H1 (cell line): ENCODE data around the gene IFITM10. TPM values are rescaled to one million over a fixed set of nuclear protein-coding genes. Genes with fewer than 3 reads are reported as not detected.

Experiments
- CTCF ChIA-PET: fragments of 300-600 bp; sonication (Branson Sonifier 250); formaldehyde crosslinking; loops from one replicate; lab custom pipeline; 2021; ENCODE audit not compliant: partially characterized antibody; lab: Charles Lee
- POLR2A ChIA-PET: fragments of 300-600 bp; sonication (Branson Sonifier 250); formaldehyde crosslinking; loops from one replicate; lab custom pipeline; 2021; ENCODE audit warnings: inconsistent platforms; ENCODE audit not compliant: partially characterized antibody; lab: Charles Lee
- DNase-seq, 2 experiments: peaks; one replicate each; pipeline versions ENCODE4 v3.0.0 to v3.0.0-alpha.2; 2010 to 2022; ENCODE audit warnings: low spot score in 2 of 2, low read depth in 1 of 2, mixed read lengths in 1 of 2
- FAIRE-seq: peaks from 2 replicates; lab custom pipeline; 2011; peaks lifted over from hg19 to GRCh38; lab: Jason Lieb, UNC
- H2AFZ ChIP-seq: 2 replicates; pipeline ENCODE4 v1.8.1; 2012; ENCODE audit warnings: low read length, inconsistent platforms
- H2AK5ac ChIP-seq: 2 replicates; pipeline ENCODE4 v1.6.1; 2013; ENCODE audit warnings: low read depth, low read length
- H2BK120ac ChIP-seq: replicated peaks from 2 replicates; pipeline ENCODE3; 2013; ENCODE audit warnings: low read depth, low read length, inconsistent platforms
- H2BK12ac ChIP-seq: 2 replicates; pipeline ENCODE4 v1.6.1; 2013; ENCODE audit warnings: low read depth, low read length
- H2BK15ac ChIP-seq: 2 replicates; pipeline ENCODE4 v1.6.1; 2013; ENCODE audit warnings: low read length
- H2BK20ac ChIP-seq: 2 replicates; pipeline ENCODE4 v1.6.1; 2013; ENCODE audit warnings: low read length
- H2BK5ac ChIP-seq: 2 replicates; pipeline ENCODE4 v1.6.1; 2013; ENCODE audit warnings: low read depth, low read length
- H3K14ac ChIP-seq: 2 replicates; pipeline ENCODE4 v1.6.1; 2013; ENCODE audit warnings: inconsistent platforms; ENCODE audit not compliant: insufficient read length
- H3K18ac ChIP-seq: 2 replicates; pipeline ENCODE4 v1.6.1; 2013; ENCODE audit warnings: low read length; ENCODE audit errors: extremely low read depth
- H3K23ac ChIP-seq: 2 replicates; pipeline ENCODE4 v1.6.1; 2013; ENCODE audit warnings: inconsistent platforms; ENCODE audit not compliant: insufficient read length
- H3K23me2 ChIP-seq: 2 replicates; pipeline ENCODE4 v1.6.1; 2013; ENCODE audit warnings: low read depth, low read length
- H3K27ac ChIP-seq: 2 replicates; pipeline ENCODE4 v1.6.1; 2011; ENCODE audit warnings: low read depth, low read length, inconsistent platforms
- H3K27me3 ChIP-seq, 4 experiments: replicated peaks in 1 of 4; 1 replicate in 1 of 4; 2 replicates in 3 of 4; pipeline versions ENCODE4 v1.6.1 to v1.8.1; 2011 to 2013; ENCODE audit warnings: low read length in 3 of 4, mild to moderate bottlenecking in 3 of 4, inconsistent platforms in 2 of 4, mixed read lengths in 2 of 4, moderate library complexity in 1 of 4; ENCODE audit not compliant: control insufficient read depth in 3 of 4, insufficient read depth in 3 of 4; ENCODE audit errors: extremely low read depth in 1 of 4
- H3K36me3 ChIP-seq, 4 experiments: 2 replicates each; pipeline versions ENCODE4 v1.6.1 to v1.8.1; 2011 to 2013; ENCODE audit warnings: mild to moderate bottlenecking in 4 of 4, low read length in 3 of 4, moderate library complexity in 2 of 4, control low read depth in 1 of 4, inconsistent platforms in 1 of 4; ENCODE audit not compliant: insufficient read depth in 4 of 4, control insufficient read depth in 2 of 4
- H3K4ac ChIP-seq: replicated peaks from 2 replicates; pipeline ENCODE3; 2013; ENCODE audit warnings: low read length, low read depth, mixed read lengths, inconsistent platforms; ENCODE audit not compliant: insufficient read length
- H3K4me1 ChIP-seq, 4 experiments: replicated peaks in 1 of 4; 1 replicate in 1 of 4; 2 replicates in 3 of 4; pipeline versions ENCODE4 v1.6.1 to v1.8.1; 2011 to 2013; ENCODE audit warnings: low read length in 3 of 4, inconsistent platforms in 2 of 4, mixed read lengths in 1 of 4; ENCODE audit not compliant: insufficient read depth in 4 of 4, control insufficient read depth in 3 of 4
- H3K4me2 ChIP-seq, 2 experiments: 2 replicates each; pipeline versions ENCODE4 v1.6.1 to v1.8.1; 2011 to 2013; ENCODE audit warnings: low read depth in 2 of 2, low read length in 2 of 2, control low read depth in 1 of 2, inconsistent platforms in 1 of 2, mild to moderate bottlenecking in 1 of 2; ENCODE audit not compliant: insufficient read depth in 1 of 2
- H3K4me3 ChIP-seq, 4 experiments: fragments of 200-600, 300-600 bp in 1 of 4; sonication (generic), shearing (Covaris generic), sonication (Bioruptor Twin) in 1 of 4; 2 replicates each; pipeline versions ENCODE4 v1.5.1 to v1.8.1; 2011 to 2016; ENCODE audit warnings: low read length in 4 of 4, low read depth in 3 of 4, control low read depth in 2 of 4, inconsistent platforms in 2 of 4, mild to moderate bottlenecking in 2 of 4, mixed read lengths in 1 of 4, moderate library complexity in 1 of 4; ENCODE audit not compliant: insufficient read depth in 2 of 4; ENCODE audit errors: extremely low read depth in 1 of 4
- H3K56ac ChIP-seq: replicated peaks from 2 replicates; pipeline ENCODE3; 2013; ENCODE audit warnings: low read depth, mild to moderate bottlenecking, mixed read lengths, low read length, inconsistent platforms; ENCODE audit not compliant: insufficient read length
- H3K79me1 ChIP-seq: 2 replicates; pipeline ENCODE4 v1.6.1; 2013; ENCODE audit warnings: low read depth, low read length, control low read depth
- H3K79me2 ChIP-seq, 2 experiments: 2 replicates each; pipeline versions ENCODE4 v1.6.1 to v1.8.1; 2012 to 2013; ENCODE audit warnings: low read length in 2 of 2, mild to moderate bottlenecking in 2 of 2, inconsistent platforms in 1 of 2; ENCODE audit not compliant: insufficient read depth in 2 of 2, control insufficient read depth in 1 of 2
- H3K9ac ChIP-seq, 4 experiments: replicated peaks in 1 of 4; 1 replicate in 1 of 4; 2 replicates in 3 of 4; pipeline versions ENCODE4 v1.6.1 to v1.8.1; 2011 to 2013; ENCODE audit warnings: low read depth in 3 of 4, low read length in 3 of 4, control low read depth in 2 of 4, mild to moderate bottlenecking in 2 of 4, moderate library complexity in 2 of 4, inconsistent platforms in 1 of 4; ENCODE audit errors: extremely low read depth in 1 of 4
- H3K9me3 ChIP-seq, 2 experiments: 2 replicates each; pipeline versions ENCODE4 v1.6.1 to v1.8.1; 2012 to 2013; ENCODE audit warnings: mild to moderate bottlenecking in 2 of 2, moderate library complexity in 2 of 2, control low read depth in 1 of 2, inconsistent platforms in 1 of 2, low read depth in 1 of 2, low read length in 1 of 2, mixed read lengths in 1 of 2; ENCODE audit not compliant: insufficient read depth in 2 of 2
- H4K20me1 ChIP-seq, 2 experiments: replicated peaks in 1 of 2; 2 replicates each; pipeline versions ENCODE3 to v1.8.1; 2011 to 2013; ENCODE audit warnings: inconsistent platforms in 2 of 2, low read length in 2 of 2, mild to moderate bottlenecking in 1 of 2; ENCODE audit not compliant: insufficient read depth in 2 of 2, control insufficient read depth in 1 of 2
- H4K5ac ChIP-seq: 2 replicates; pipeline ENCODE4 v1.6.1; 2013; ENCODE audit warnings: low read length, low read depth, mixed read lengths, inconsistent platforms; ENCODE audit not compliant: insufficient read length
- H4K8ac ChIP-seq: 2 replicates; pipeline ENCODE4 v1.8.0; 2013; ENCODE audit warnings: mild to moderate bottlenecking, moderate library complexity, low read length, inconsistent platforms; ENCODE audit not compliant: insufficient read depth; ENCODE audit errors: extremely low read depth
- H4K91ac ChIP-seq: replicated peaks from 2 replicates; pipeline ENCODE3; 2013; ENCODE audit warnings: low read length, mixed read lengths, inconsistent platforms; ENCODE audit not compliant: insufficient read length
- CREB1 ChIP-seq: IDR thresholded peaks from 2 replicates; pipeline ENCODE4 v1.6.1; 2012; ENCODE audit warnings: inconsistent platforms
- EZH2 ChIP-seq: fragments of 200-600 bp; sonication (generic); IDR thresholded peaks from 2 replicates; pipeline ENCODE4 v1.7.1; 2012; ENCODE audit warnings: low read depth, mild to moderate bottlenecking, moderate library complexity, low read length, inconsistent platforms; ENCODE audit not compliant: severe bottlenecking
- HDAC6 ChIP-seq: IDR thresholded peaks from one replicate; pipeline ENCODE4 v1.7.1; 2012; ENCODE audit warnings: low read depth, mild to moderate bottlenecking, inconsistent platforms, low read length, moderate library complexity
- JUN ChIP-seq: IDR thresholded peaks from 2 replicates; pipeline ENCODE4 v1.6.1; 2011; ENCODE audit warnings: low read depth, mild to moderate bottlenecking, improper control_type of control experiment, low read length
- KDM1A ChIP-seq: fragments of 200-600, 300-600 bp; sonication (generic); IDR thresholded peaks from 2 replicates; pipeline ENCODE4 v1.7.1; 2016; ENCODE audit warnings: mild to moderate bottlenecking, low read length, borderline replicate concordance
- POLR2AphosphoS5 ChIP-seq: IDR thresholded peaks from 2 replicates; pipeline ENCODE4 v1.6.1; 2011; ENCODE audit warnings: low read depth, low read length
- RAD21 ChIP-seq, 2 experiments: IDR thresholded peaks in 1 of 2; conservative IDR thresholded peaks in 1 of 2; 2 replicates each; pipeline ENCODE4 v1.6.1; 2011; ENCODE audit warnings: low read depth in 2 of 2, low read length in 2 of 2, improper control_type of control experiment in 1 of 2, inconsistent platforms in 1 of 2, mild to moderate bottlenecking in 1 of 2, moderate library complexity in 1 of 2
- RFX5 ChIP-seq: IDR thresholded peaks from 2 replicates; pipeline ENCODE4 v1.6.1; 2011; ENCODE audit warnings: low read depth, low read length, improper control_type of control experiment, borderline replicate concordance
- SIN3A ChIP-seq, 2 experiments: IDR thresholded peaks in 1 of 2; conservative IDR thresholded peaks in 1 of 2; 2 replicates each; pipeline ENCODE4 v1.6.1; 2011 to 2012; ENCODE audit warnings: low read length in 2 of 2, improper control_type of control experiment in 1 of 2, low read depth in 1 of 2, mild to moderate bottlenecking in 1 of 2
- SIRT6 ChIP-seq: IDR thresholded peaks from one replicate; pipeline ENCODE4 v1.7.1; 2012; ENCODE audit warnings: low read length, inconsistent platforms
- SP1 ChIP-seq: IDR thresholded peaks from 2 replicates; pipeline ENCODE4 v1.6.1; 2011; ENCODE audit warnings: low read depth, low read length
- SUZ12 ChIP-seq: fragments of 200-600 bp; sonication (generic); IDR thresholded peaks from 2 replicates; pipeline ENCODE4 v1.6.1; 2012; ENCODE audit warnings: mild to moderate bottlenecking, inconsistent platforms, low read length, moderate library complexity, mixed read lengths
- TBP ChIP-seq: IDR thresholded peaks from 2 replicates; pipeline ENCODE4 v1.6.1; 2011; ENCODE audit warnings: low read depth, low read length, improper control_type of control experiment
- WGBS, 2 experiments: shearing (Covaris generic) in 1 of 2; methylation state at CpG; one replicate each; pipeline versions ENCODE4 v1.1.6 to v1.1.7; 2013 to 2015; ENCODE audit warnings: low lambda C conversion rate in 2 of 2, mixed read lengths in 2 of 2, inconsistent platforms in 1 of 2, low coverage in 1 of 2, missing lambda C conversion rate in 1 of 2; ENCODE audit not compliant: insufficient replicate concordance in 2 of 2, insufficient coverage in 1 of 2, insufficient read length in 1 of 2; ENCODE audit errors: extremely low coverage in 1 of 2, missing lambda C conversion rate in 1 of 2; 5-methylcytosine and 5-hydroxymethylcytosine counted together
- polyA plus RNA-seq, 7 experiments: library from polyadenylated mRNA; depleted of rRNA in 3 of 7; stranded (reverse) in 5 of 7; unstranded in 2 of 7; fragments of >200 nt in 5 of 7; fragments of 200-250 nt in 2 of 7; gene quantifications; 1 replicate in 5 of 7; 2 replicates in 1 of 7; 4 replicates in 1 of 7; pipeline versions ENCODE4 v1.2.1 to v1.2.3, GENCODE V29; 2011 to 2013; ENCODE audit warnings: missing spikeins in 2 of 7, mixed read lengths in 2 of 7
- total RNA-seq: library from RNA; stranded (reverse); fragmentation: NEBNext Ultra II Directional; extraction: Animal tissue kit (Norgen Biotek cat#: 25700); gene quantifications from 2 replicates; pipeline ENCODE4 v1.2.1, GENCODE V29; 2021

Gene IFITM10
- total and polyA plus RNA-seq, 2 of the 8 experiments (the other 6 are each of a cell fraction or from before 2014, with no cell fraction given), result 0.08 to 0.22 TPM

- H3K27me3 ChIP-seq, result peaks cover 0 to 5% (median 1%) of the 10 kb centered on the region in 4 experiments; a peak in 2 of 7 replicates
- no peak overlapping the region for H4K8ac ChIP-seq
- H3K27ac ChIP-seq, result no peak overlapping the region
- H2BK5ac ChIP-seq, result no peak overlapping the region
- no peak overlapping the region for H2BK12ac ChIP-seq
- no peak overlapping the region for H2BK15ac ChIP-seq
- no peak overlapping the region for H4K91ac ChIP-seq
- no peak overlapping the region for H4K5ac ChIP-seq
- ChIA-PET CTCF (interaction anchor here (2.2 kb wide), 1 partner anchor 34 kb away, joined by 8 read pairs; no protein-coding TSS in a partner anchor), POLR2A (no interaction called here)
- no peak for FAIRE-seq
- DNase-seq, result no peak
- no peak overlapping the region for H2AK5ac ChIP-seq
- WGBS, 2 experiments, result 89% methylated on average over 9 of the region's 9 CpGs; no CpG with 5 or more reads in 1 of the 2 experiments
- no peak overlapping the region for H2AFZ ChIP-seq
- peaks cover 0 to 4% (median 0%) of the 10 kb centered on the region in 4 experiments; a peak in 1 of 8 replicates for H3K36me3 ChIP-seq
- no peak overlapping the region for H3K14ac ChIP-seq
- peaks cover 12% of the 10 kb centered on the region for H3K23me2 ChIP-seq
- no peak overlapping the region for H3K23ac ChIP-seq
- no peak overlapping the region for H3K4ac ChIP-seq
- peaks cover 0 to 7% of the 10 kb centered on the region in 2 experiments; a peak in 1 of 4 replicates for H3K79me2 ChIP-seq
- H3K18ac ChIP-seq, result no peak overlapping the region
- H3K56ac ChIP-seq, result no peak overlapping the region
- peaks cover 0 to 2% of the 10 kb centered on the region in 2 experiments; a peak in 1 of 4 replicates for H3K9me3 ChIP-seq
- H3K4me1 ChIP-seq, result no peaks in the 10 kb centered on the region
- H2BK120ac ChIP-seq, result no peak overlapping the region
- H4K20me1 ChIP-seq, result peaks cover 2 to 10% of the 10 kb centered on the region in 2 experiments
- H3K4me2 ChIP-seq, result no peak overlapping the region
- no peak overlapping the region for H3K9ac ChIP-seq
- no peak overlapping the region for H2BK20ac ChIP-seq
- no peaks in the 10 kb centered on the region for H3K79me1 ChIP-seq
- H3K4me3 ChIP-seq, result no peak overlapping the region
- no peak for TF ChIP-seq EZH2
- no peak for TF ChIP-seq CREB1
- no peak for TF ChIP-seq KDM1A
- no peak for TF ChIP-seq HDAC6
- no peak for TF ChIP-seq SIN3A (conservative IDR thresholded peaks at IDR 0.05 in 1 of 2, IDR thresholded peaks at IDR 0.05 in 1 of 2; ENCODE audit: low read depth in 1 of 2, low read length in 2 of 2)
- TF ChIP-seq RFX5, result no peak
- TF ChIP-seq POLR2AphosphoS5, result no peak
- TF ChIP-seq SP1, result no peak
- TF ChIP-seq SUZ12, result no peak
- no peak for TF ChIP-seq TBP
- no peak for TF ChIP-seq SIRT6
- TF ChIP-seq JUN, result no peak
- TF ChIP-seq RAD21 (IDR thresholded peaks at IDR 0.05 in 1 of 2, conservative IDR thresholded peaks at IDR 0.05 in 1 of 2; ENCODE audit: low read depth in 2 of 2, low read length in 2 of 2), result no peak
Measured at GRCh38 chr11:1727861-1728260, 22.5 kb downstream of the IFITM10 start.
